HepG2 (cell line): ENCODE results near the gene SDR42E2. TPM values are rescaled to one million over a fixed set of nuclear protein-coding genes. Genes with fewer than 3 reads are reported as not detected.
A peak's percentile ranks its signal among the peaks of the same experiment; 100 is the strongest.

Experiments used
- DPF2 ChIP-seq: sonication (generic); formaldehyde crosslinking; IDR thresholded peaks from 2 replicates; pipeline ENCODE4 v1.4.0; 2020; ENCODE audit warnings: mild to moderate bottlenecking, low read depth, missing genetic modification reagents, borderline replicate concordance
- ELF1 ChIP-seq: sonication (generic); formaldehyde crosslinking; IDR thresholded peaks from 2 replicates; pipeline ENCODE4 v1.4.0; 2020; ENCODE audit warnings: missing genetic modification reagents
- SMAD3 ChIP-seq: sonication (generic); formaldehyde crosslinking; IDR thresholded peaks from 2 replicates; pipeline ENCODE4 v1.4.0; 2020; ENCODE audit warnings: missing genetic modification reagents
- XRCC5 ChIP-seq: fragments of 200-400 bp; formaldehyde crosslinking; optimal IDR thresholded peaks from 2 replicates; pipeline ENCODE3; 2017; ENCODE audit warnings: mild to moderate bottlenecking, low read length
- ZBTB38 ChIP-seq: sonication (generic); formaldehyde crosslinking; IDR thresholded peaks from 2 replicates; pipeline ENCODE4 v1.5.1; 2020; ENCODE audit warnings: mild to moderate bottlenecking, missing genetic modification reagents
- ZFP41 ChIP-seq: sonication (generic); formaldehyde crosslinking; IDR thresholded peaks from 2 replicates; pipeline ENCODE4 v1.4.0; 2020; ENCODE audit warnings: mild to moderate bottlenecking, missing genetic modification reagents, borderline replicate concordance
- ZNF496 ChIP-seq: sonication (generic); formaldehyde crosslinking; IDR thresholded peaks from 2 replicates; pipeline ENCODE4 v1.8.1; 2023; ENCODE audit warnings: mild to moderate bottlenecking, moderate library complexity, missing genetic modification reagents; ENCODE audit not compliant: insufficient replicate concordance
- ZNF773 ChIP-seq: sonication (generic); formaldehyde crosslinking; IDR thresholded peaks from 2 replicates; pipeline ENCODE4 v1.4.0; 2020; ENCODE audit warnings: missing genetic modification reagents, borderline replicate concordance
- polyA plus RNA-seq, 8 experiments: library from polyadenylated mRNA; depleted of rRNA in 3 of 8; stranded (reverse) in 7 of 8; unstranded in 1 of 8; fragments of >200 nt; fragmentation: Illumina TruSeq in 4 of 8; extraction: Trizol in 4 of 8; gene quantifications; 2 replicates each; pipeline versions ENCODE4 v1.2.1 to v1.2.3, GENCODE V29; 2011 to 2016; ENCODE audit warnings: low read depth in 4 of 8, missing spikeins in 1 of 8, mixed read lengths in 1 of 8; ENCODE audit not compliant: insufficient read depth in 1 of 8
- total RNA-seq, 5 experiments: library from RNA; depleted of rRNA; stranded (reverse); fragments of >200 nt; fragmentation: Illumina TruSeq; extraction: Trizol; gene quantifications; 2 replicates each; pipeline ENCODE4 v1.2.3, GENCODE V29; 2016; ENCODE audit warnings: low read depth in 1 of 5
- TF ChIP-seq, protein P1 (sequence below), 2 experiments: fragments of 450-650 bp in 1 of 2; sonication (generic) in 1 of 2; formaldehyde crosslinking in 1 of 2; IDR thresholded peaks; 2 replicates each; pipeline versions ENCODE4 v1.6.1 to v1.8.0; 2016 to 2022; ENCODE audit warnings: antibody characterized with exemption in 1 of 2, mild to moderate bottlenecking in 1 of 2, missing genetic modification reagents in 1 of 2
- TF ChIP-seq, protein P2 (sequence below): IDR thresholded peaks from 2 replicates; pipeline ENCODE4 v1.6.1; 2016; ENCODE audit warnings: missing biosample characterization, missing genetic modification reagents, low read depth
- TF ChIP-seq, protein P3 (sequence below): sonication (generic); formaldehyde crosslinking; IDR thresholded peaks from 2 replicates; pipeline ENCODE4 v1.5.1; 2020; ENCODE audit warnings: missing genetic modification reagents, mild to moderate bottlenecking, borderline replicate concordance
- TF ChIP-seq, protein P4 (sequence below): sonication (generic); formaldehyde crosslinking; IDR thresholded peaks from 2 replicates; pipeline ENCODE4 v1.5.0; 2020; ENCODE audit warnings: missing genetic modification reagents, mild to moderate bottlenecking, borderline replicate concordance

Gene SDR42E2
- total and polyA plus RNA-seq, 2 of the 13 experiments (the other 11 are each of a cell fraction or from before 2014, with no cell fraction given): 0.05 to 0.11 TPM

DNA sequence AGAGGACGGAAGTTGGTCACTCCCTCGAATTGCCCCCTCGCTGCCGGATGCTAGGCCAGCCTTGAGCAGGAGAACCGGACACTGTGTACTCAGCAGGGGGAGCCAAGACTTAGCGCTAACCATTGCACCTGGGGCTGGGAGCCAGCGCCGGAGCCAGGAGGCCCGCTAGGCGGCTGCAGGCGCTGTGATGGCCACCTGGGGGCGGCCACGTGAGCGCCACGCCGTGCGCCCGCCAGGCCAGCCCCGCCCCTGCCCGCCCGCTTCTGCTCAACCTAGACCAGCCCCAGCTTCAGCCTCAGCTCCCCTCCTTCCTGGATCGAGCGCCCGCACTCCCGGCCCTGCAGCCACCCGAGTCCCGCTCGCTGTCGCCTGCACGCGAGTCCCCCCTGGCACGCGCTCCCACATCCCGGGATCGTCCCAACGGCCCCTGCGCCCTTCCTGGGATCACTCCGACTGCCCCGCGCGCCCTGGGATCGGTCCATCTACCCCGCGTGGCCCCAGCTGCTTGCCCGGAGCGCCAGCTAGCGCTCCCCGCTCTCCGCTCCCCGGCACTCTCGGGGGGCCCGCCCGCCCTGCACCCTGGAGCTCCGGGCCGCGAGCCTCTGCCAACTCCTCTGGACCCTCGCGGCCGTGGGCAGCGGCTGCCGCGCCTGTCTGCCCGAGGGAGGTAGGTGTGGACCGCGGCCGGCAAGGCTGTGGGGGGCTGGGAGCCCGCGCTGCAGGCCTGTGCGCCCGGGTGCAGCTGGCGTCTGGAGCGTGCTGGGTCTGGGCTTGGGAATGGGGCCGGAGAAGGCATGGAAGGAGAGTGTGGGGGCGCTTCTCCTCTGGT lies 43.9 kb downstream of the SDR42E2 start, which contains the start of gene EEF2K (continued):
- TF ChIP-seq, protein P1, sequence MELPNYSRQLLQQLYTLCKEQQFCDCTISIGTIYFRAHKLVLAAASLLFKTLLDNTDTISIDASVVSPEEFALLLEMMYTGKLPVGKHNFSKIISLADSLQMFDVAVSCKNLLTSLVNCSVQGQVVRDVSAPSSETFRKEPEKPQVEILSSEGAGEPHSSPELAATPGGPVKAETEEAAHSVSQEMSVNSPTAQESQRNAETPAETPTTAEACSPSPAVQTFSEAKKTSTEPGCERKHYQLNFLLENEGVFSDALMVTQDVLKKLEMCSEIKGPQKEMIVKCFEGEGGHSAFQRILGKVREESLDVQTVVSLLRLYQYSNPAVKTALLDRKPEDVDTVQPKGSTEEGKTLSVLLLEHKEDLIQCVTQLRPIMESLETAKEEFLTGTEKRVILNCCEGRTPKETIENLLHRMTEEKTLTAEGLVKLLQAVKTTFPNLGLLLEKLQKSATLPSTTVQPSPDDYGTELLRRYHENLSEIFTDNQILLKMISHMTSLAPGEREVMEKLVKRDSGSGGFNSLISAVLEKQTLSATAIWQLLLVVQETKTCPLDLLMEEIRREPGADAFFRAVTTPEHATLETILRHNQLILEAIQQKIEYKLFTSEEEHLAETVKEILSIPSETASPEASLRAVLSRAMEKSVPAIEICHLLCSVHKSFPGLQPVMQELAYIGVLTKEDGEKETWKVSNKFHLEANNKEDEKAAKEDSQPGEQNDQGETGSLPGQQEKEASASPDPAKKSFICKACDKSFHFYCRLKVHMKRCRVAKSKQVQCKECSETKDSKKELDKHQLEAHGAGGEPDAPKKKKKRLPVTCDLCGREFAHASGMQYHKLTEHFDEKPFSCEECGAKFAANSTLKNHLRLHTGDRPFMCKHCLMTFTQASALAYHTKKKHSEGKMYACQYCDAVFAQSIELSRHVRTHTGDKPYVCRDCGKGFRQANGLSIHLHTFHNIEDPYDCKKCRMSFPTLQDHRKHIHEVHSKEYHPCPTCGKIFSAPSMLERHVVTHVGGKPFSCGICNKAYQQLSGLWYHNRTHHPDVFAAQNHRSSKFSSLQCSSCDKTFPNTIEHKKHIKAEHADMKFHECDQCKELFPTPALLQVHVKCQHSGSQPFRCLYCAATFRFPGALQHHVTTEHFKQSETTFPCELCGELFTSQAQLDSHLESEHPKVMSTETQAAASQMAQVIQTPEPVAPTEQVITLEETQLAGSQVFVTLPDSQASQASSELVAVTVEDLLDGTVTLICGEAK (IDR thresholded peaks at IDR 0.05): no peak
- TF ChIP-seq, protein P1 (CRISPR knock-in tag; IDR thresholded peaks at IDR 0.05): peak; percentile 76; the same call in 1 of the 2 replicates
- TF ChIP-seq SMAD3 (CRISPR knock-in tag): peak; percentile 93
- peak; percentile 86; the same call in 1 of the 2 replicates for TF ChIP-seq ZNF773 (CRISPR knock-in tag)
- peak; percentile 95 for TF ChIP-seq ZFP41 (CRISPR knock-in tag)
- TF ChIP-seq ZBTB38: peak; percentile 99
- TF ChIP-seq, protein P2, sequence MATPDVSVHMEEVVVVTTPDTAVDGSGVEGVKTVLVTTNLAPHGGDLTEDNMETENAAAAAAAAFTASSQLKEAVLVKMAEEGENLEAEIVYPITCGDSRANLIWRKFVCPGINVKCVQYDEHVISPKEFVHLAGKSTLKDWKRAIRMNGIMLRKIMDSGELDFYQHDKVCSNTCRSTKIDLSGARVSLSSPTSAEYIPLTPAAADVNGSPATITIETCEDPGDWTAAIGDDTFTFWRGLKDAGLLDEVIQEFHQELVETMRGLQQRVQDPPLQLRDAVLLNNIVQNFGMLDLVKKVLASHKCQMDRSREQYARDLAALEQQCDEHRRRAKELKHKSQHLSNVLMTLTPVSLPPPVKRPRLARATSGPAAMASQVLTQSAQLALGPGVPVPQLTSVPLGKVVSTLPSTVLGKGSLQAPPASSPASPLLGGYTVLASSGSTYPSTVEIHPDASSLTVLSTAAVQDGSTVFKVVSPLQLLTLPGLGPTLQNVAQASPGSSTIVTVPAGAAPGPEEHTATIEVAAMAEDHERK (CRISPR knock-in tag): peak; percentile 65
- TF ChIP-seq, protein P3, sequence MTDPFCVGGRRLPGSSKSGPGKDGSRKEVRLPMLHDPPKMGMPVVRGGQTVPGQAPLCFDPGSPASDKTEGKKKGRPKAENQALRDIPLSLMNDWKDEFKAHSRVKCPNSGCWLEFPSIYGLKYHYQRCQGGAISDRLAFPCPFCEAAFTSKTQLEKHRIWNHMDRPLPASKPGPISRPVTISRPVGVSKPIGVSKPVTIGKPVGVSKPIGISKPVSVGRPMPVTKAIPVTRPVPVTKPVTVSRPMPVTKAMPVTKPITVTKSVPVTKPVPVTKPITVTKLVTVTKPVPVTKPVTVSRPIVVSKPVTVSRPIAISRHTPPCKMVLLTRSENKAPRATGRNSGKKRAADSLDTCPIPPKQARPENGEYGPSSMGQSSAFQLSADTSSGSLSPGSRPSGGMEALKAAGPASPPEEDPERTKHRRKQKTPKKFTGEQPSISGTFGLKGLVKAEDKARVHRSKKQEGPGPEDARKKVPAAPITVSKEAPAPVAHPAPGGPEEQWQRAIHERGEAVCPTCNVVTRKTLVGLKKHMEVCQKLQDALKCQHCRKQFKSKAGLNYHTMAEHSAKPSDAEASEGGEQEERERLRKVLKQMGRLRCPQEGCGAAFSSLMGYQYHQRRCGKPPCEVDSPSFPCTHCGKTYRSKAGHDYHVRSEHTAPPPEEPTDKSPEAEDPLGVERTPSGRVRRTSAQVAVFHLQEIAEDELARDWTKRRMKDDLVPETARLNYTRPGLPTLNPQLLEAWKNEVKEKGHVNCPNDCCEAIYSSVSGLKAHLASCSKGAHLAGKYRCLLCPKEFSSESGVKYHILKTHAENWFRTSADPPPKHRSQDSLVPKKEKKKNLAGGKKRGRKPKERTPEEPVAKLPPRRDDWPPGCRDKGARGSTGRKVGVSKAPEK (CRISPR knock-in tag): no peak
- TF ChIP-seq, protein P4, sequence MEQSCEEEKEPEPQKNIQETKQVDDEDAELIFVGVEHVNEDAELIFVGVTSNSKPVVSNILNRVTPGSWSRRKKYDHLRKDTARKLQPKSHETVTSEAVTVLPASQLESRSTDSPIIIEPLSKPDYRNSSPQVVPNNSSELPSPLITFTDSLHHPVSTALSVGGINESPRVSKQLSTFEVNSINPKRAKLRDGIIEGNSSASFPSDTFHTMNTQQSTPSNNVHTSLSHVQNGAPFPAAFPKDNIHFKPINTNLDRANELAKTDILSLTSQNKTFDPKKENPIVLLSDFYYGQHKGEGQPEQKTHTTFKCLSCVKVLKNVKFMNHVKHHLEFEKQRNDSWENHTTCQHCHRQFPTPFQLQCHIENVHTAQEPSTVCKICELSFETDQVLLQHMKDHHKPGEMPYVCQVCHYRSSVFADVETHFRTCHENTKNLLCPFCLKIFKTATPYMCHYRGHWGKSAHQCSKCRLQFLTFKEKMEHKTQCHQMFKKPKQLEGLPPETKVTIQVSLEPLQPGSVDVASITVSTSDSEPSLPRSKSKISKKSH (CRISPR knock-in tag): peak; percentile 91
- no peak for TF ChIP-seq ZNF496 (CRISPR knock-in tag)
- TF ChIP-seq ELF1: peak; percentile 76
- peak; percentile 52; the same call in 1 of the 2 replicates for TF ChIP-seq DPF2 (CRISPR knock-in tag)
- TF ChIP-seq XRCC5: peak; percentile 99
